ENCODE data around the gene TBRG4. TPM values are rescaled to one million over a fixed set of nuclear protein-coding genes. Genes with fewer than 3 reads are reported as not detected.

Gene TBRG4
- total RNA-seq, 1 donor from 2014 or later = 71.2 TPM

GRCh38 chr7:45077579-45077978, 33.9 kb downstream of the TBRG4 start:
- DNase-seq (ENCODE audit: extremely low spot score in 2 of 2) = no peak
- Histone ChIP-seq H3K27ac (no peak overlapping the region), H3K4me3 (no peak overlapping the region), H3K4me1 (no peaks in the 10 kb centered on the region), H3K27me3 (no peaks in the 10 kb centered on the region), H3K36me3 (peaks cover 0 to 45% of the 10 kb centered on the region in 2 donors), H3K9me3 (no peaks in the 10 kb centered on the region)
- intact Hi-C loops (cut with DNase I) = no loop called here
- TF ChIP-seq CTCF (IDR thresholded peaks at IDR 0.05) (no peak), POLR2AphosphoS5 (IDR thresholded peaks at IDR 0.05; ENCODE audit: insufficient read depth in 1 of 2, low read depth in 1 of 2) (no peak), POLR2A (IDR thresholded peaks at IDR 0.05) (no peak)

- Histone ChIP-seq H3K27ac (no peak overlapping the region), H3K36me3 (peaks cover 0 to 51% of the 10 kb centered on the region in 2 donors), H3K9me3 (no peaks in the 10 kb centered on the region), H3K27me3 (no peaks in the 10 kb centered on the region), H3K4me1 (no peaks in the 10 kb centered on the region), H3K4me3 (no peak overlapping the region)
- intact Hi-C loops (cut with DNase I) = no loop called here
- TF ChIP-seq CTCF (IDR thresholded peaks at IDR 0.05) = no peak
- no peak for TF ChIP-seq POLR2A (IDR thresholded peaks at IDR 0.05)
- TF ChIP-seq POLR2AphosphoS5 (IDR thresholded peaks at IDR 0.05; ENCODE audit: insufficient read depth in 1 of 2, low read depth in 1 of 2) = no peak
- DNase-seq (ENCODE audit: extremely low spot score in 2 of 2) = no peak
Measured at GRCh38 chr7:45076946-45077345, 34.6 kb downstream of the TBRG4 start.

- intact Hi-C loops (cut with DNase I) = no loop called here
Measured at GRCh38 chr7:45075871-45076796, 35.4 kb downstream of the TBRG4 start.

GRCh38 chr7:45075355-45075644, 36.2 kb downstream of the TBRG4 start:
- H3K9me3 ChIP-seq = no peaks in the 10 kb centered on the region
- TF ChIP-seq CTCF (IDR thresholded peaks at IDR 0.05) = no peak
- no peak for TF ChIP-seq POLR2AphosphoS5 (IDR thresholded peaks at IDR 0.05; ENCODE audit: insufficient read depth in 1 of 2, low read depth in 1 of 2)

More at GRCh38 chr7:45075871-45076796, 35.4 kb downstream of the TBRG4 start:
- H3K27ac ChIP-seq = no peak overlapping the region
- H3K27me3 ChIP-seq = no peaks in the 10 kb centered on the region
- no peak overlapping the region for H3K4me3 ChIP-seq
- TF ChIP-seq POLR2AphosphoS5 (IDR thresholded peaks at IDR 0.05; ENCODE audit: insufficient read depth in 1 of 2, low read depth in 1 of 2) = no peak
- TF ChIP-seq POLR2A (IDR thresholded peaks at IDR 0.05) = no peak
- no peak for TF ChIP-seq CTCF (IDR thresholded peaks at IDR 0.05)
- H3K4me1 ChIP-seq = no peaks in the 10 kb centered on the region
- H3K9me3 ChIP-seq = no peaks in the 10 kb centered on the region
- peaks cover 0 to 52% of the 10 kb centered on the region in 2 donors for H3K36me3 ChIP-seq
- no peak for DNase-seq (ENCODE audit: extremely low spot score in 2 of 2)

More at GRCh38 chr7:45075355-45075644, 36.2 kb downstream of the TBRG4 start:
- Histone ChIP-seq H3K27ac (no peak overlapping the region), H3K36me3 (peaks cover 0 to 58% of the 10 kb centered on the region in 2 donors), H3K4me3 (no peak overlapping the region), H3K4me1 (no peaks in the 10 kb centered on the region), H3K27me3 (no peaks in the 10 kb centered on the region)
- intact Hi-C loops (cut with DNase I) = no loop called here
- no peak for DNase-seq (ENCODE audit: extremely low spot score in 2 of 2)

All from vagina (tissue), 2 donors.